Endothelial cell (in vitro differentiated cells): Measurements from ENCODE around the gene RNU6-9. TPM values are rescaled to one million over a fixed set of nuclear protein-coding genes. Genes with fewer than 3 reads are reported as not detected.

Experiments used
- DNase-seq: peaks from one replicate; pipeline ENCODE4 v3.0.0; 2021; ENCODE audit warnings: low spot score
- H3K27ac Mint-ChIP-seq: one replicate; pipeline ENCODE4 v1.8.0; 2021; ENCODE audit warnings: mixed read lengths, inconsistent platforms; ENCODE audit not compliant: unreplicated experiment
- H3K27me3 Mint-ChIP-seq: one replicate; pipeline ENCODE4 v1.8.0; 2021; ENCODE audit warnings: mild to moderate bottlenecking, moderate library complexity, mixed read lengths, inconsistent platforms; ENCODE audit not compliant: unreplicated experiment
- H3K36me3 Mint-ChIP-seq: one replicate; pipeline ENCODE4 v1.8.0; 2021; ENCODE audit warnings: mild to moderate bottlenecking, low read depth, mixed read lengths, inconsistent platforms; ENCODE audit not compliant: unreplicated experiment
- H3K4me1 Mint-ChIP-seq: one replicate; pipeline ENCODE4 v1.8.0; 2021; ENCODE audit warnings: mild to moderate bottlenecking, mixed read lengths, inconsistent platforms; ENCODE audit not compliant: unreplicated experiment
- H3K4me3 Mint-ChIP-seq: one replicate; pipeline ENCODE4 v1.8.0; 2021; ENCODE audit warnings: mild to moderate bottlenecking, mixed read lengths, inconsistent platforms; ENCODE audit not compliant: unreplicated experiment
- H3K9me3 Mint-ChIP-seq: one replicate; pipeline ENCODE4 v1.8.0; 2021; ENCODE audit warnings: mixed read lengths, inconsistent platforms; ENCODE audit not compliant: unreplicated experiment
- CTCF ChIP-seq: fragments of 200-600 bp; sonication (generic); IDR thresholded peaks from one replicate; pipeline ENCODE4 v1.5.0; 2021; ENCODE audit warnings: antibody characterized with exemption; ENCODE audit not compliant: unreplicated experiment
- total RNA-seq: library from RNA; stranded (reverse); fragmentation: NEBNext Ultra II Directional; extraction: Animal tissue kit (Norgen Biotek cat#: 25700); gene quantifications from one replicate; pipeline ENCODE4 v1.2.1, GENCODE V29; 2021; ENCODE audit not compliant: unreplicated experiment

RNU6-9 gene
- total RNA-seq, 1 donor from 2014 or later: not detected

- Mint-ChIP-seq H3K4me1 (no peaks in the 10 kb centered on the region), H3K9me3 (no peaks in the 10 kb centered on the region), H3K27ac (no peak overlapping the region), H3K27me3 (peaks cover 4% of the 10 kb centered on the region), H3K36me3 (peaks cover 3% of the 10 kb centered on the region), H3K4me3 (no peak overlapping the region)
- DNase-seq: no peak
- TF ChIP-seq CTCF: no peak
These were observed 6.2 kb downstream of the RNU6-9 start for GRCh38 chr19:899336-900042.

DNA sequence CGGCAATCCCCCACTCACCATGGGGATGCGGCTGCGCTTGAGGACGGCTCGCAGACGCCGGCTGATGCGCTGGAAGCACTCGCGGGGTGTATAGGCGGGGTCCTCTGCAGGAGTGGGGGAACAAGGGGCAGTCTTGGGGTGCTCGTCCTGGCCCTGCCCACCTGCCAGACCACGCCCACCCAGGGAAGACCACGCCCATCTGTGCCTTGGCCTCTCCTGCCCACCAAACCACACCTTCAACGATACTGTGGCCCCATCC lies 6.7 kb downstream of the RNU6-9 start:
- Mint-ChIP-seq H3K4me3 (no peak overlapping the region), H3K27me3 (peaks cover 4% of the 10 kb centered on the region)
- DNase-seq: no peak

GRCh38 chr19:900302-901111 lies 7.2 kb downstream of the RNU6-9 start:
- no peak overlapping the region for H3K4me3 Mint-ChIP-seq
- no peaks in the 10 kb centered on the region for H3K9me3 Mint-ChIP-seq
- H3K4me1 Mint-ChIP-seq: no peaks in the 10 kb centered on the region
- H3K27me3 Mint-ChIP-seq: peaks cover 4% of the 10 kb centered on the region
- no peak for DNase-seq
- TF ChIP-seq CTCF: no peak
- H3K27ac Mint-ChIP-seq: no peak overlapping the region
- peaks cover 3% of the 10 kb centered on the region for H3K36me3 Mint-ChIP-seq

More for the DNA sequence above, 6.7 kb downstream of the RNU6-9 start:
- no peaks in the 10 kb centered on the region for H3K4me1 Mint-ChIP-seq
- TF ChIP-seq CTCF: no peak
- H3K9me3 Mint-ChIP-seq: no peaks in the 10 kb centered on the region
- H3K36me3 Mint-ChIP-seq: peaks cover 3% of the 10 kb centered on the region
- no peak overlapping the region for H3K27ac Mint-ChIP-seq

DNA sequence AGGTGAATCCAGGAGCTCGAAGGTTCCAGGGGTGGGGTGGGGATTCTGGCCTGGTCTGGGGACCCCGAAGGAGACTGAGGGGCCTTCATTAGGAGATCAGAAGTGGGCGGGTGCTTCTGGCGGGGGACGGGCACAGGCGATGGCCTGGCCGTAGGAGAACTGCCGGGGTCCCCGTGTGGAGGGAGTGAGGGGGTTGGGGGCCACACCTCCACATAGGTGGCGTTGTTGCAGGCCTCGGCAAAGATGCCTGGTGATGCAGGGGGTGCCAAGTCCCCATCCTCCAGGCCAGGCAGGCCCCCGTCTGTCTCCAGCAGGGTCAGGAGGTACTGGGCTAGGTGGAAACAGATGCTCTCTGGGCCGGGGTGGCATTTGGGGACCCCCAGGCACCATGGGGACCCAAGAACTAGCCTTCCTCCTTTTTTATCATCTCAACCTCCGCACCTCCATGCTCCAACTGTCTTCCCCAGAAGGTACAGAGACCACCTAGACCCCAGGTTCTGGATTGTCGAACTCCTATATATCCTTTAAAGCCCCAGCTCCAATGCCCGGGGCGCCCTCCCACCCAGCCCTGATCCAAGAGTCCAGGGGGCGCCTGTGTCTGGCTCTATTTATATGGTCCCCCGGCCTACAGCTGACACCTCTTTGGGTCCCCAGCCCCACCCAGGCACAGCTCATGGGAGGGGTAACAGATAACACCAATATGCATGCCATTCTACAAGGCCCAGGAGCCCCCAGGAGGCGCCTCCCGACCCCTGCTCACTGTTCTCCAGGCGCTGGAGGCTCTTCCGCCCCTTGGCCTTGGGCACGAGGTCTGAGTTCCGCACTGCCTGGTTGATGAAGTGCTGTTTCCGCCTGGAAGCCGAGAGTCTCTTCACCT lies 8.2 kb downstream of the RNU6-9 start:
- H3K27me3 Mint-ChIP-seq: peaks cover 4% of the 10 kb centered on the region
- no peak overlapping the region for H3K4me3 Mint-ChIP-seq
- no peaks in the 10 kb centered on the region for H3K9me3 Mint-ChIP-seq
- no peaks in the 10 kb centered on the region for H3K4me1 Mint-ChIP-seq
- peaks cover 3% of the 10 kb centered on the region for H3K36me3 Mint-ChIP-seq
- H3K27ac Mint-ChIP-seq: no peak overlapping the region
- TF ChIP-seq CTCF: no peak
- DNase-seq: no peak
